Subcutaneous adipose tissue (tissue), 4 donors: ENCODE results near the gene THSD4. TPM values are rescaled to one million over a fixed set of nuclear protein-coding genes. Genes with fewer than 3 reads are reported as not detected.

Experiments
- total RNA-seq, 4 donors: library from RNA; depleted of rRNA; stranded (reverse); fragments of >200 nt; gene quantifications; one replicate each; pipeline ENCODE4 v1.1.0, GENCODE V29; 2016
- TF ChIP-seq, protein P1 (sequence below): fragments of 450-650 bp; IDR thresholded peaks from one replicate; pipeline ENCODE4 v1.5.1; 2016; ENCODE audit warnings: low read depth, mild to moderate bottlenecking, control low read depth, antibody characterized with exemption, moderate library complexity

The THSD4 gene
- total RNA-seq, 4 donors from 2014 or later, result 0.17 to 0.94 (median 0.63) TPM

DNA sequence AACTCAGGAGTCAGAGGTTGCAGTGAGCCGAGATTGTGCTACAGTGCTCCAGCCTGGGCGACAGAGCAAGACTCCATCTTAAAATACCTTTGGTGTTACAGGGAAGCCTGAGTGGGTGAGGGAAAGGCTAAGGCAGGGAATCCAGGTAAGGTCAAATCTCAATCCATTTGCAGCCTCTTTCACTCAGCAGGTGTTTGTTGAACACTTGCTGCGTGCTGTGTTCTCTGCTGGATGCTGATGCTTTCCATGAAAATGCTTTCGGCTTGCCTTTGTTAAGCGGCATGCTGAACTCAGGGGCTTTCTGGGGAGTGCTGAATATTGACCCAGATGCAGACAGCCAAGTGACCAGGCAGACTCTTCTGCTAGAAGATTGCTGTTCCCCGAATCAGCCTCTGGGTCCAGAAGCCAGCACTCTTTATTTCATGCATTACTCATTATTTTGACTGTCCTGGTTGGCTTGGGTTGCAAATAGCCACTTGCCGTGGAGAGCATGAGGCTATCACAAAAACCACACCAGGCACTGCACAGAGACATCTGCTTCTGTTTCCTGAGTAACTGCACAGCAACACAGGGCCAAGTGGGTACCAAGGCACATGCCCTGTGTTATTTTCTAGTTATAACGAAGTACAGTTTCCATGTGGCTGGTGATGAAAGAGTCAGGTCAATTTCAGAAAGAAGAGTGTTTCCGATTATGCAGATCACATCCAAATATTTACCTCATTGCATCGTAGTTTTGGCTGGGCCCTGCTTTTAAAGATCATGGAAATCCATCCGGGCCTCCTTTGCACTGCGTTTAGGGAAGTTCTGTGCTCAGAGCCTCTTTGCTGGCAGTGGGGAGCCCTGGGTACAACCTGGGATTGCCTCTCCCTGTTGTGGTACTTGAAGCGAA is 88.6 kb downstream of the THSD4 start:
- TF ChIP-seq, protein P1, sequence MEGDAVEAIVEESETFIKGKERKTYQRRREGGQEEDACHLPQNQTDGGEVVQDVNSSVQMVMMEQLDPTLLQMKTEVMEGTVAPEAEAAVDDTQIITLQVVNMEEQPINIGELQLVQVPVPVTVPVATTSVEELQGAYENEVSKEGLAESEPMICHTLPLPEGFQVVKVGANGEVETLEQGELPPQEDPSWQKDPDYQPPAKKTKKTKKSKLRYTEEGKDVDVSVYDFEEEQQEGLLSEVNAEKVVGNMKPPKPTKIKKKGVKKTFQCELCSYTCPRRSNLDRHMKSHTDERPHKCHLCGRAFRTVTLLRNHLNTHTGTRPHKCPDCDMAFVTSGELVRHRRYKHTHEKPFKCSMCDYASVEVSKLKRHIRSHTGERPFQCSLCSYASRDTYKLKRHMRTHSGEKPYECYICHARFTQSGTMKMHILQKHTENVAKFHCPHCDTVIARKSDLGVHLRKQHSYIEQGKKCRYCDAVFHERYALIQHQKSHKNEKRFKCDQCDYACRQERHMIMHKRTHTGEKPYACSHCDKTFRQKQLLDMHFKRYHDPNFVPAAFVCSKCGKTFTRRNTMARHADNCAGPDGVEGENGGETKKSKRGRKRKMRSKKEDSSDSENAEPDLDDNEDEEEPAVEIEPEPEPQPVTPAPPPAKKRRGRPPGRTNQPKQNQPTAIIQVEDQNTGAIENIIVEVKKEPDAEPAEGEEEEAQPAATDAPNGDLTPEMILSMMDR, result no peak

GRCh38 chr15:71207141-71207540 is 91.9 kb downstream of the THSD4 start:
- TF ChIP-seq, protein P1, result no peak

GRCh38 chr15:71212146-71212545 is 96.9 kb downstream of the THSD4 start:
- TF ChIP-seq, protein P1, result no peak

- TF ChIP-seq, protein P1, result no peak
Observed at GRCh38 chr15:71215126-71215894, 100.0 kb downstream of the THSD4 start.

DNA sequence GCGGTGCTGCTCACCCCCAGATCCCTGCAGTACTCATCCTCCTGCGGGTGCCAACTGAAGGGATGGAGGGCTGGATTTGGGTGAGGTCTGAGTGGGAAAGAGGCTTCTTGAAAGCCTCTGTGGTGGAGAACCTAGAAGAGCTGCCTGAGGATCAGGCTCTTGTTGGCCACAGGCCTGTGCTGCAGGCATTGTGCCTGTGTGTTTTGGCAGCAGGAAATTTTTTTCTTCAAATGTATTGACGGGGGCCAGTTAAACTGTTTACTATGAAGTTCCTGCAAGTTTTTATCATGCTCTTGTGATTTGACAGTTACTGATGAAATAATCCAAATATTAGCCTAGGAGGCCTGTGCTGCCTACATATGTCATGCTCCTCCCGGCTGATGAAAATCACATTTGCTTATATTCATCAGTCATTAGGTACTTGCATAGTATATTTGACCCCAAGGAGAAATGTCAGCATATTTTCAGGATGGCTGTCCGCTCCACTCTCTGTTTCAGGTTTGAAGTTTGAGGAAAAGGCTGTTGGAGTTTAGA is 103.1 kb downstream of the THSD4 start:
- TF ChIP-seq, protein P1, result no peak

DNA sequence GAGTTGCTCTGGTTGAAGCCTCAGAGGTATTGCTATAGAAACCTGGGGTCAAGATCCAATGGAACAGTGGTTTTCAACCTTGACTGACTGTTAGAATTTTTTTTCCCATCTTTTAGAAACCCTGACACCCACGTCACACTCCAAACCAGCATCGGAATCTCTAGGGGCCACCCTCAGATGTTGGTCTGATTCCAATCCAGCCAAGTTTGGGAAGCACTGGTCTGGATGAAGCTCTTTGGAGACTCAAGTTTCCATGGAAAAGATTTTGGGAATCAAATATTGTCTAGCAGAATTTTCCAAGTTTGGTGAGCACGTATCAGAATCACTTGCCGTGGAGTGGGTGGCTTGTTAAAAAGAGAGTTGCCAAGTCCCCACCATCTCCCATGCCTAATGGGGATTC is 103.8 kb downstream of the THSD4 start:
- TF ChIP-seq, protein P1, result no peak

DNA sequence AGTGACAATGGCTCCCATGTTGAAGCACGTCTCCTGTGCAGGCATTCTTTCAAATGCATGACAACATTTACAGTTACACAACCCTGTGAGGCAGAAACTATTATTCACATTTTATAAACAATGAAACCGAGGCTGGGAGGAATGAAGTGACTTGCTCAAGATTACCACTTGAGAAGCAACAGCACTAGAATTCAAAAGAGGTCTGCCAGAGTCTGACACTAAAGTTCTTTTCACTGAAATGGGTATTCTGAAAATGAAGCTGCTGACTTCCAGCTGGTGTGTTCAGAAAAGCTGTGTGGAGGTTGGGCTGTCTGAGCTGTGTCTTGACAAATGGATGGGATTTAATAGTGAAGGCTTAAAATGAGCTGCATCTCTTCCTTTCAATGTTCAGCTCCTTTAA is 104.4 kb downstream of the THSD4 start:
- TF ChIP-seq, protein P1, result no peak
